Measurements from ENCODE around the gene RAPH1.

RAPH1 gene

DNA sequence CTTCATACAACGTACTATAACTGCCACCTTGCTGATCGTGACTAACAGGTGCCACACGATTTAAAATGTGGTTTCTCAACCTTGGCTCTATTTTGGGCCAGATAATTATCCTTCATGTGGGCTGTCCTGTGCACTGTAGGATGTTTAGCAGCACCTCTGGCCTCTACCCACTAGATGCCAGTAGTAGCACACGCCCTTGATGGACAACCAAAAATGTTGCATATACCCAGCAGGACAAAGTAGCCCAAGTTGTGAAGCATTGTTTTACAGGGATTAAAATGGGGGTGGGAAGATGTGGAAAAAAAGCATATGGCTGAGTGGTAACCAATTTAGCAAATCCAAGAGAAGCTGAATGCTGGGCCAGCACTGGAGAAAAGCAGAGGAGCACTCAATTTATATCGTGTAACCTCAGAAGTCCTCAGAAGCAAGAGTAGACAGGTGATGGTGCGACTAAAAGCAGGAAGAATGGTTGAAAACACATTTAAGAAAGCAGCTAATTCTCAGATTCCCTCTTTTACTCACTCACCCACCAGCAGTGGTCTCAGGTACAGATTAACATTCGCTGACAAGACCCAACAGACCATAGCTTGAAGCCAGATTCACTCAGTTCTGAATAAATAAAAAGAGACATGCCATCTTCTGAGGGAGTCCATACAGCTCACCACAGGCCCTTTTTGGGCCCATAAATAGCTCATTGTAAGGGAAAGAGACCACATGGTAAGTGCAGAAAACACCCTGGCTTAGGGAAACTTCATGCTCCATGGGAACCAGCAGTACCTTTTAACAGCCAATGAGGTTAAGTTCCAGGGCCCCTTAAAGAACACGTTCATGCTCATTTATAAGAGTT, 50.6 kb downstream of the RAPH1 start:
- peak; percentile 44 for DNase-seq

DNA sequence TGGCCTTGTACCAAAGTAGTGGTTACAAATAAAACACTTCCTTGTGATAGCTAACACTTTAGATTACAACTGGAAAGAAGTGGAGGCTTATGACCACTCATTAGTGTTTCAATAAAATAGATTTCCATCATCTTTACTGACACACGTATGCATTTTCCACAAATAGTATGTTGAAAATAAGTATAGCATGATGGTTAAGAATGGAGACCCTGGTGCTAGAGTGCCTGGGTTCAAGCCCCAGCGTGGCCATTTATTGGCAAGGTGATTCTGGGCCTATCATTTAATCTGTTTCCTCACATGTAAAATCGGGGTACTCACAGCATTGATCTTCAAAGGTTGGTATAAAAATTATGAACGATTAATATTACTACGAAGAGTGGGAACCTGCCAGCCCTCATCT, 54.5 kb downstream of the RAPH1 start:
- DNase-seq: no peak

- no peak for DNase-seq
Measured at GRCh38 chr2:203476881-203477280, 58.2 kb downstream of the RAPH1 start.

- no peak for DNase-seq
Measured at GRCh38 chr2:203471323-203471722, 63.8 kb downstream of the RAPH1 start.

DNA sequence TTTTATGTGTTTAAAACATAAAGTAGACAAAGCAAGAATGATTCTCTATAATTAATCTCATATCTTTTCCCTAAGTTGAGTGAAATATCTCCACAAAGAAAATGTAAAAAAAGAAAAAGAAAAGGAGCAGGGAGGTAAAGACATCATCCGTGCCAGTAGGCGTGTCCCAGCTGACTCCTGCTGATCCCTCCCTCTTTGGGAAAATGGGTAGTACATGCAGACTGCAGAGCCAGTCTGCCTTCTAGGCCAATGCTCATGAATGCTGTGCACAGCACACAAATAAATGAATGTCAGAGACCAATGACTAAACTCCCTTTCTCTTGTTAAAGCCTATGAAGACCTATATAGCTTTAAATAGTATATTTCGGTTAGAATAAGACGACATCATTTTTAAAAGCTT, 64.7 kb downstream of the RAPH1 start:
- DNase-seq: no peak

- peak; percentile 47 for DNase-seq
Measured at GRCh38 chr2:203469546-203469945, 65.6 kb downstream of the RAPH1 start.

DNA sequence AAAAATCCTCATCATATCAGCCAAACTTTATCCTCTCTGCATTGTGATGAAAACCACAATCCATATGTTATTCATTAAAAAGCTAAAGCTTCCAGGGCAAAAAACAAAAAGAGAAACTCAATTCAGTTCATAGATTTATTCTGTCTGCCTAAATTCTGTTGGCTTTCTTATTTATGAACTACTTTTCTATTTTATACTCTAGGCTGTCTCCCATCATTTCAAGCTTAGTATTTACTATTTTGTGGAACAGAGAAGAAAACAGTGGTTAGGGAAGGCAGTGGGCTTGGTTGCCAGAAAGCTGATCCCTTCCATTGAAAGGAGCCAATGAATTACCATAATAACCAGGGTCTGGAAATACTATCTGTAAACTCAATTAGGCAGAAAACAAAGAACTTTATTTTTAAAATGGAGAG, 71.8 kb downstream of the RAPH1 start:
- no peak for DNase-seq

- no peak for DNase-seq
Measured at GRCh38 chr2:203462308-203462707, 72.8 kb downstream of the RAPH1 start.

DNA sequence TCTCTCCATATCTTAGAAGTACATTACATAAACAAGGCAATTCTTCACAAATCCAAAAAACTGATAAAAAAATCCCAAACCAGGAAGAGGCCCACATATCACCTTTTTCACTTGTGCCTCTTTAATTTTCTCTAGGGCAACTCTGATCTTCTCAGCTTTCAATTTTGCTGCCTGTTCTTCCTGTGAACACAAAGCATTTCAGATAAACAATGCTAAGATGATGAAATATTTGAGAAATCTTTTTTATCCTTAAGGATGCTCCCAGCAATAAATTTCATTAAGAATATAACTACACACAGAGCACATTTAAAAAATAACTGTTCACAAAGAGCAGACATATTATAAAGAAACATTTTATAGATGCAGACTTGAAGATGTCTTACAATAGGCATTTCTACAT, 73.4 kb downstream of the RAPH1 start:
- no peak for DNase-seq

DNA sequence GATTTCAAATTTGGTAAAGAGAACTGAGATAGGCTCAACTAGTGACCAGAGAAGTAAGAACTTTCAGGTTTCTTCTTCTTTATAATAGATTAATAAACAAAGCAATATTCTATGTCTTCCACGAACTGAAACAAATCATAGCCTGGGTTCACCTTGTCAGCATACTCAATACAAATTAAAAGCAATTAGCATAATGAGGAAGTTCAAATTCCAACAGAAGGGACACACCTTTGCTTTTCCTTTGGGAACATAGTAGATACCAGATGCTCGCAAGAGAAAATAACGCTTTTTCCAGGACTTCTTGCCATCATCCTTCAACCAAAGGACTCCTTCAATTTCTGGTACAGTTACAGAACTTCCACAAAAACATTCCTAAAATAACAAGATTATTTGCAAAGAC, 79.9 kb downstream of the RAPH1 start:
- DNase-seq: no peak

DNA sequence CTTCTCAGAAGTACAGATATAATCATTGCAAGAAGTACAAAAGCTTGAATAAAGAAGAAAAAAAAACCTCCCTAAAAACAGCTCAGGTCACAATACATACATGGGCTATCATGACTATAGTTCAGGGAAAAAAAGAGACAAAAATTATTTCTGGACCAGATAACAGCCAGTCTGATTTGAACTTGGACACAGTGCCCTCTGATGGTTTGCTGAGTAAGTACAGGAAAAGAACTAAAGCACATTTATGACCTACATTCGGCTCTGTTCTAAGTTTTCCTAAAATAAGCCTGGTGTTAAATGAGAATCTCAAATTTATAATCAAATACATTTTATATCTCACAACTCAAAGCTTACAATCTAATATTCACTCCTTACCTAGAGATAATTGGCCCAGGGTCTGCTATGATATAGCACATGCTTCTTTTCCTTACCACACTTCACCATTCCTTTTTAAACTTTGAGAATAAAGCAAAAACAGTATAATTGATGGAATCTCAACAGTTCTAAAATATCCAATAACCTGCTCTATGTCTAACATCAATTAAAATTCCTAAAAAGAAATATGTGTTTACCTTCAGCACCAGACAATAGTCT, 81.1 kb downstream of the RAPH1 start:
- peak; percentile 44 for DNase-seq

- peak; percentile 59 for DNase-seq
Measured at GRCh38 chr2:203451689-203452088, 83.4 kb downstream of the RAPH1 start.

DNA sequence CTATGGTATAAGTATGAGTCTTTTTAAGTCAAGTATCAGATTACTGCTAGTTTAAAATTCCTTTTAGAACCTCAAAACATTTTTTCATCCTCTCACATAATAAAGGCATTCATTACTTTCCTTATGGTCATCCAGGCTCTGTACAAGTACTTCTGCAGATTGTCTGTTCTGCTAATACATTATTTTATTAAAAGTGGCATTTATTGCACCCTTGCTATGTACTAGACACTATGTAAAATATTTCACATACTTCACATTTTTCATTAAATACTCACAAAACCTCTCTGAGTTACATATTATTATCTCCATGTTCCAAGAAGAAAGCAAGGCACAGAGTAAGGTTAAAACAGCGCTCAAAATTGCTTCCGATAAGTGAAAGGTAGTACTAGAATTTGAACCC, 84.1 kb downstream of the RAPH1 start:
- DNase-seq: no peak

- DNase-seq: no peak
Measured at GRCh38 chr2:203450561-203450960, 84.5 kb downstream of the RAPH1 start.

DNA sequence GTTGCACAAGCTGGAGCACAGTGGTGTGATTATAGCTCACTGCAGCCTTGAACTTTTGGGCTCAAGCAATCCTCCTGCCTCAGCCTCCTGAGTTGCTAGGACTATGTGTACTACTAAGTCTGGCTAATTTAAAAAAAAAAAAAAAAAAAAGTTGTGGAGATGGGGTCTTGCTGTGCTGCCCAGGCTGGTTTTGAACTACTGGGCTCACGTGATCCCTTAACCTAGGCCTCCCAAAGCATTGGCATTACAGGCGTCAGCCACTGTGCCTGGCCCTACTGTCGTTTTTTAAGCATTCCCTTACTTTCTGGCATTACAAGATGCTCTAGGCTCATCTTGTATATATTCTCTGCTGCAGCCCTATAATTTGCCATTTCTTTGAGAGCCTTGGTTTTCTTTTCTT, 88.3 kb downstream of the RAPH1 start:
- DNase-seq: no peak

GRCh38 chr2:203446071-203446481, 89.0 kb downstream of the RAPH1 start:
- DNase-seq: peak; percentile 59

DNA sequence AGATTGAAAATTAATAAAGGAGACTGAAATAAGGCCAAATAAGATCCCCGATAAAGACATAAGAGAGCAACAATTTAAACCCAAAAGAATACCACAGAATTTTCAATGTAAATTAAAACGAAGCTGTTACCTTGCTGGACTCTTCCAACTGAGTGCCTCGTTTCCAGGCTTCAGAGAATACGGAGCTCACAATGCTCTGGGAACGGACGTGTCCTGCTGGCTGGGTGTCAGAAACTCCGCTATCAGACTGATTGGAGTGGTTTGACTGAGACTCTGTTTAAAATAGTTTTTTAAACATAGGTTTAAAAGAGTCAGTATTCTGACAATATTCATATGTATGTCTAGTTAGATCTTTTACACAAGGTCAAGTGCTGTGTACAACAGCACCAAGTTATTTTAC, 90.4 kb downstream of the RAPH1 start:
- no peak for DNase-seq

GRCh38 chr2:203442463-203442862, 92.6 kb downstream of the RAPH1 start:
- no peak for DNase-seq

DNA sequence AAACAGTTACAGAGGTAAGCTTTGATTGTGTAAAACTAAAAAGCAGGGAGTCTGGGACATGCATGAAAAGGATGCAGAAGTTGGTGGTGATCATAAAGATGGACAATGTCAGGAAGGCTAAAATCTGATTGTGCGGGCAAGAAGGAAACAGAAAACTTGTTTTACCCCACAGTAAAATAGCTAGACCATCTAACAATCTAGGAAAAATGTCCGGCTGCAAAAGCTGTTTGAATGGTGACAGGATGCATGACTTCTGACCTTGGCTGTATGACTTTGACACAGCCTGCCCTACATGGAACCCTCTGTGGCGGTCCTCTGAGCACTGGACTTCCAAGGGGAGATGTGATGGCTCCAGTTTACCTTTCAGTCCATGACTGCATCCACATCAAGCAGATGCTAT, 93.6 kb downstream of the RAPH1 start:
- DNase-seq: no peak

- no peak for DNase-seq
Measured at GRCh38 chr2:203440671-203441070, 94.4 kb downstream of the RAPH1 start.

- no peak for DNase-seq
Measured at GRCh38 chr2:203438528-203438927, 96.6 kb downstream of the RAPH1 start.

DNA sequence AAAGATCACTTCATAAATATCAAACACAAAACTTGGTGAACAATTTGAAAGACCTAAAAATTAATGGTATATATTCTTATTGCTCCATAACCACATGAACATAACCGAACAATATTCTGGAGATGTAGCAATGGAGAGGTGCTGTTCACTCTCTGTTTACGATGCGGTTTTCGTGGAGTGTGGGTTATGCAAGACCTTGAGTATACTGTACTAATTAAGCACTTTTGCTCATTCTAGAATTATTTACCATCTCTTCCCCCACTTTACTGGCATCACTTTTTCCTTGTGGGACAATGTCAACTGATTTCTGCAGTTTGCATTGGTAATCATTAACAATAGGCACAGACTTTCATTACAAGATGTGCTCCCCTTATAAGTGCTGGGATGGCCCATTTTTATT, 97.6 kb downstream of the RAPH1 start:
- DNase-seq: no peak

DNA sequence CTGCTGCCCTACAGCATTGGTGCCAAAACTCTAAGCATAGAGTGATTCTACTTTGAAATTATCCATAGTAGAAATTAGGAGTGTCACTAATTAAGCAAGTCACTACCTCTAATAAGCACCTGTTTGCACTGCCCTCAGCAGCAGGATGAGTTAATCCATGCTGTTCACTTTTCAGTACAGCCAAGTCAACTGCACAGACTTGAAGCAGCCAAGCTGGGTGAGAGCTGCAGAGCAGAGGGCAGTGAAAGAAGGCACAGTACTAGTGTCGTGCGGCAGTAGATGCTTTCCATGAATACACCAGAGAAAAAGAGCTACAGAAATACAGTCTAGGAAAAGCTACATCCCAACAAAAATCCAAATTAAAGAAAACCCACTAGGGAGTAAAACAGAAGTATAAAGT, 98.6 kb downstream of the RAPH1 start:
- DNase-seq: no peak

DNA sequence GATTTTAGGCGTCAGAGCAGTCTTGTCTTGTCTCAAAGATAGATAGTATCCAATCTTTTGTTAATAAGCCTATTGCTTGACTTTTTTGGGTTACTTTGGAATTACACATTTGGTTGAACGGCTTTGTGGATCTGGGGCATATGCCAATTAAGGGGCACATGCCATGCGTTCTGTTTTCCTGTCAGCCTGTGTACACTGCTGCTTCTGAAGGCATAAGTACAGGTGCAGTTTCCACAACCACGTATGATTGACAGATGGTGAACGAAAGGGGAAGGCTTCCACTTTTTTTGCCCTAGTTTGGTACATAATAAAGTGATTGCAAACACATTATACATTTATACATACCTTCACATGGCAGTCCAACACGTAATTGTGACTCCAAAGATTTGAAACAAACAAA, 102.3 kb downstream of the RAPH1 start:
- DNase-seq: no peak

Data from inflammatory macrophage treated with lipopolysaccharide for 4 hours (primary cell).